HUDEP-2 (cell line): Measurements from ENCODE around the gene PAMR1.

Experiments
- DNase-seq, 76 experiments: peaks; one replicate each; lab custom pipeline; 2025; ENCODE audit not compliant: unreplicated experiment in 76 of 76; lab: John Stamatoyannopoulos, UW

The PAMR1 gene

GRCh38 chr11:35463331-35463751, 62.1 kb downstream of the PAMR1 start:
- no peak for DNase-seq

GRCh38 chr11:35461917-35462538, 63.4 kb downstream of the PAMR1 start:
- DNase-seq: no peak

DNA sequence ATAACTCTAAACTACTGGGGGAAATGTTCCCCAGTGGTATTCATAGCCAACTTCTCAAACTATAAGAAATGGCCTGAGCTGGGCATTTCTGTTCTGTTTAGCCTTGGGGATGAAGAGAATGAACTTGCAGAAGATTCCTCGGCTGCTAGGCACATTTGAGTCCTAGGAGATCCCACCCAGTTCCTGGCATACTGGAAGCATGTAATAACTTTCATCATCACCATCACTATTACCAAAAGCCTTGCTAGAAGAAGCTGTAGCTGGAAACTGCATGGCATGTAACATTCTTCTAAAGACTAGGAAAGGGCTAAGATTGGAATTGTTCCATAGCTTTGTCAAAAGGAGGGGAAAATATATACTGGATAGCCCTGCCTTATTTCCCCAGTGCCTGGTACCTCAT, 65.9 kb downstream of the PAMR1 start:
- no peak for DNase-seq

- no peak for DNase-seq
These were observed 66.6 kb downstream of the PAMR1 start for GRCh38 chr11:35458846-35459245.

GRCh38 chr11:35454362-35454761, 71.1 kb downstream of the PAMR1 start:
- DNase-seq: no peak

DNA sequence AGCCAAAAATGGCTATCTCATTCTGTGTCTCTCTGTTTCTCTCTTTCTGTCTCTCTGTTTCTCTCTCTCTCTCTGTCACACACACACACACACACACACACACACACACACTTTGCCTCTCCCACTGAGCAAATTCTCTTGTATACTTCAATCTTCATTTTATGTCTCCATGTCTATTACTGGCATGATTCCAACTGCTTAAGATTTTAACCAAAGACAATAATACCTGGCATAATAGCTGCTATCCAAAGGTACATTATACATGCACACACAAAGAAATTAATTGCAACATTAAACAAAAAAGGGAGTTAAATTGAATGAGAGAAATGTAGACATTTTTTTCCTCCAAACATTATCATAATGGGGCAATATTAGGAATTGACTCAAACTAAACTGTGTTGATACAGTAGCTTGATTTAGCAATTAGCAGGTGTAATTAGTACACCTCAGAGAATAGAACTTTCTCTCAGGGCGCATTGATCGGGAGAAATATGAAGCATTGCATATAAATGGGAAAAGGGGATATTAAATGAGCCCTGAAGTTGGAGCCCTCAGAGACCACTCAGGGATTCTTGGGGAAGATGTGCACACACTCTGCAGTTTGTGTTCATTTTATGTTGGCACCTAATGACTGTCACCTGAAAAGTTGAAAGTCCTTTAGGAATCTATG, 88.7 kb downstream of the PAMR1 start:
- no peak for DNase-seq

GRCh38 chr11:35433588-35433987, 91.8 kb downstream of the PAMR1 start:
- no peak for DNase-seq

- DNase-seq: no peak
These were observed 93.0 kb downstream of the PAMR1 start for GRCh38 chr11:35432464-35432863.

DNA sequence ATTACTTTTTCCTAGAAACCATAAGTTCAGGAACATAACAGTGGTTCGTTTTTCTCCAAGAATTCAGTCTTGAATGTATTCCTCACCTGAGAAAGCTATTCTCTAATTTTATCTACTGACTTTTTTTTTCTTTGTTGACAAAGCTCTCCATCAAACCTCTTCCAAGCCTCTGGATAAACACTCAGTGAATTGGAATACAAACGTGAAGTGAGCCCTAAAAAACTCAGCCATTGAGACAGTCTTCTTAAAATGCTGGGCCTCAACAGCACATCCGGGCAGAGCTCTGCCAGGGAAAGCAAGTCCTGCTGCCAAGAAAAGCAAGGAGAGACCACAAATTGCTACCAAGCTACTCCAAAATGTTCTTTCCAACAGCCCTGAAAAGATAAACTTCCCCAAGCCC, 98.3 kb downstream of the PAMR1 start:
- DNase-seq: no peak

GRCh38 chr11:35426351-35426750, 99.1 kb downstream of the PAMR1 start:
- no peak for DNase-seq

DNA sequence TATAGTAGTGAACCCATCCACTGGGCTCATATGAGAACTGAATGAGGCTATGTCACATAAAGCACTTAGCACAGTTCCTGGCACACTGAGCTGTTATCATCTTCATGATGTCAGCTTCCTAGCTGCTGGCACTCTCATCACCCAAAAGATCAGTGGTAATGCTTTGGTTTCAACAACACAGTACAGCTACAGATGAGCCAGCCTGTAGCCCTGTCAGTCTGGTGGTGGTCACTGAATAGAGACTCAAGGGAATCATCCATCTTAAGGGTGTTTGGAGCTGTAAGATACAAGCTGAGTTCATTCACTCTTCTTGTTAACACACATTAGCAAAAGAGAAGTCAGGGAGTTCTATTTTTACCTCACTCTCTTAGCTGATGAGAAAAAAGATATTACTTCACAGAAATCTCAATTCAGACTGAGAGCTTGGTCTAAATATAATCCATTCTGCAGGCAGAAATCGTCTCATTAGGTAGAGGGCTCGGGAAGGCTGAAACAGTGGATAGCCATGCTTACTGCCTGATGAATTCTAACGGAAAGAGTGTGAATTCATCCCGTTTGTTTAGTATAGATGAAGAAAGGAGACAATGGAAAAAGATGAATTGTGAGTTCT, 99.7 kb downstream of the PAMR1 start:
- no peak for DNase-seq

GRCh38 chr11:35424157-35424940, 101.1 kb downstream of the PAMR1 start:
- no peak for DNase-seq

DNA sequence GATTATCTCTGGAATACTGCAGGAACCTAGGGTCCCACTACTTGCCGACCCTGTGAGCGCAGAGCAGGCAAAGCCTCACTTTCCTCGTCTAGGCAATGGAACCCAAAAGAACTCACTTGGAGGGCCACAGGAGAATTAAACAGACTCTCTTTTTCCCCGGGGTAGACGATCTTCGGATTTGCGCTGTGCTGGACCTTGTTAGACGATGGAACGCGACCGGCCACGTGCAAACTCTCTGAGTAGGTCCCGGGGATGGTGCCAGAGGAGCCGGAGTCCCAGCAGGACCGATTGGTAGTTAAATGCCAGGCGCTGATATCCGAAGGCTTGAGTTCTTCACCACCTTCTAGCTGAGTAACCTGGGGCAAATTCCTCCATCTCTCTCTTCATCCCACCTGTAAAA, 105.0 kb downstream of the PAMR1 start:
- no peak for DNase-seq

GRCh38 chr11:35419830-35420333, 105.5 kb downstream of the PAMR1 start:
- no peak for DNase-seq

DNA sequence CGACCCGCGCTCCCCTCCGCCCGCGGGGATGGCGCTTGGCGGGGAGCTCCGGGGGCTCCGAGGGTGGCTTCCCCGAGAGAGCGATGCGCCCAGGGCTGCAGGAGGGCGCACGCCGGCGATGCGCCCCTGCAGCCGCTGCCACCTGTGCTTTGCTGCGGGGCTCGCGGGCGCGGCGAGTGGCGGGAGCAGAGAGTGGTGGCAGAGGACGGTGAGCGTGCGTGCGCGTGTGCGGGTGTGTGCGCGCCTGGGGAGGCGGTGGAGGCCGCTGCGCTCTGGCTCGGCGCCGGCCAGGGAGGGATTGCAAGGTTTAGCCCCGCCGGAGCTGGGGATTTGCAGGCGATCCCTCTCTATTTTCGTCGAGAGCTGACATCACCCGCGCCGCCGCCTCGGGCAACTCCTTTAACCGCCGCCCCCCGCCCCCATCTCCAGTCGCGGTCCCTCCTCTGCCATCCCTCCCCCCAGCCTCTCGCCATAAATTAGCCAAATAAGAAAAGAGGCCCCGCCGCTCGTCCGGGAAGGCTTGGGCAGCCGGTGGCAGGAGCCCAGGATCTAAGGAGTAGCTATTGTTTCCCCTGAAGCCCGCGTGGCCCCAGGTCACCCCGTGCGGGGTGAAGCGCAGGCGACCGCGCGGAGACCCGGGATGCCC, 106.1 kb downstream of the PAMR1 start, which contains the start of gene SLC1A2:
Gene SLC1A2 (minus strand): TSS at position 375 of the 646 bp plus-strand sequence. CDS start 592 bp downstream, outside the sequence.
- DNase-seq: no peak

- no peak for DNase-seq
These were observed 106.9 kb downstream of the PAMR1 start for GRCh38 chr11:35418282-35419183.

GRCh38 chr11:35415487-35415886, 109.9 kb downstream of the PAMR1 start:
- no peak for DNase-seq

GRCh38 chr11:35414776-35415175, 110.6 kb downstream of the PAMR1 start:
- DNase-seq: no peak

DNA sequence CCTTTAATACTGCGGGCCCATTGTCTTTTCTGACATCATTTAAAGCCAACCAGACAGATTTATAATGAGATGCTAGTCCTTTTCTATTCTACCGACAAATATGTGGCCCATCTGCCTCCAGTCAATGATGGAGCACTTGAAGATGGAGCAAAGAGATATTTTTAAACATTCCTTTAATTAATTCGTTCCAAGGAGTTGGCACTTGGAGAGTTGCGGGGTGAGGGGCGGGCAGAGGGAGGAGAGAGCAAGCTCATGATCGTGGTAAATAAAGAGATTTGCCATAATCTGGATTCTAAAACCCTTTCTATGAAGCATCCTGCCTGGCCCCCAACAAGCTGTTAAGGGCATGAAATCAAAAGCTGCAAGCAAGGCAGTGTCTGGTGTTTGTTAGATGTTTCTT, 111.1 kb downstream of the PAMR1 start:
- no peak for DNase-seq

DNA sequence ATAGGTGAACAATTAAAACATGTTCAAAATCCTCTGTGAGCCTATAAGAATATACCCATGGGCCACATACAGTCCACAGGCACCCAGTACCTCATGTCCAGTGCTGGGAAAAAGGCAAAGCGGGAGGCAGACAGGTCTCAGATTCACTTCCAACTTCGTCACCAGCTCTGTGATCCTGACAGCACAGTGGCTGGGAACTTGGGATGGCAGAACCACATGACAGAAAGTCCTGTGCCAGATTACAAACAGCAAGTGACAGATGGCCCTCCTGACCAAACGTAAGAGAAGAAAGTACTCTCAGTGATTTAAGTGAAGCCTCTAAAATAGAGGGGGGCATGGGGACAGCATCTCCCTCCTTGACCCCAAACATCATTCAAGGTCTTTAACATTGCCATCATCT, 111.8 kb downstream of the PAMR1 start:
- DNase-seq: no peak
